GM12878 (cell line): ENCODE measurements around the gene UQCR10. TPM values are rescaled to one million over a fixed set of nuclear protein-coding genes. Genes with fewer than 3 reads are reported as not detected.

Source experiments
- ATAC-seq: fragments of 200-7000 bp; cut with Tn5 transposase; 3 replicates; pipeline ENCODE4 v1.9.1; 2020; ENCODE audit warnings: mild to moderate bottlenecking, moderate library complexity
- BruUV-seq: library from RNA; stranded (reverse); fragments of 400-500 nt; replicated peaks from 2 replicates; lab custom pipeline; 2021; lab: Mats Ljungman, UMichigan
- CTCF ChIA-PET: fragments of 300-600 bp; sonication (Branson Sonifier 250); formaldehyde crosslinking; extraction: SDS; loops from one replicate; lab custom pipeline; 2021; ENCODE audit warnings: inconsistent platforms; lab: Yijun Ruan, JAX
- POLR2A ChIA-PET: fragments of 350-600 bp; formaldehyde crosslinking; extraction: SDS; loops from one replicate; lab custom pipeline; 2021; ENCODE audit warnings: inconsistent platforms; lab: Charles Lee
- RAD21 ChIA-PET: fragments of 300-600 bp; sonication (Branson Sonifier 250); formaldehyde crosslinking; loops from one replicate; lab custom pipeline; 2023; ENCODE audit warnings: antibody characterized with exemption; ENCODE audit not compliant: unreplicated experiment; lab: Charles Lee
- SMC1A ChIA-PET: fragments of 300-600 bp; sonication (Branson Sonifier 250); formaldehyde crosslinking; loops from one replicate; lab custom pipeline; 2023; ENCODE audit not compliant: unreplicated experiment, uncharacterized antibody; lab: Charles Lee
- DNase-seq: peaks from one replicate; pipeline ENCODE4 v3.0.0-alpha.2; 2011; ENCODE audit warnings: low read depth, low spot score
- FAIRE-seq: peaks from 3 replicates; lab custom pipeline; 2011; peaks lifted over from hg19 to GRCh38; lab: Jason Lieb, UNC
- H2AFZ ChIP-seq: 2 replicates; pipeline ENCODE4 v1.6.0; 2011; ENCODE audit warnings: low read depth, low read length, control low read depth; ENCODE audit not compliant: control insufficient read depth
- H3K27ac ChIP-seq: 2 replicates; pipeline ENCODE4 v1.5.1; 2011; ENCODE audit warnings: control low read depth; ENCODE audit not compliant: control insufficient read depth, insufficient read depth
- H3K27me3 ChIP-seq, 2 experiments: replicated peaks in 1 of 2; 2 replicates each; pipeline versions ENCODE4 v1.6.0 to v1.6.1; 2011; ENCODE audit warnings: low read length in 1 of 2; ENCODE audit not compliant: control insufficient read depth in 2 of 2, insufficient read depth in 2 of 2
- H3K36me3 ChIP-seq, 2 experiments: 2 replicates each; pipeline ENCODE4 v1.5.1; 2011; ENCODE audit warnings: low read length in 1 of 2; ENCODE audit not compliant: control insufficient read depth in 2 of 2, insufficient read depth in 2 of 2
- H3K4me1 ChIP-seq: 2 replicates; pipeline ENCODE4 v1.6.1; 2011; ENCODE audit warnings: mild to moderate bottlenecking, low read length, moderate library complexity, mixed read lengths; ENCODE audit not compliant: control insufficient read depth, insufficient read depth
- H3K4me2 ChIP-seq: 2 replicates; pipeline ENCODE4 v1.6.0; 2011; ENCODE audit warnings: control low read depth; ENCODE audit not compliant: control insufficient read depth, insufficient read depth
- H3K4me3 ChIP-seq: fragments of 200-600 bp; sonication (generic); 2 replicates; pipeline ENCODE4 v1.5.1; 2016
- H3K79me2 ChIP-seq: 2 replicates; pipeline ENCODE4 v1.6.0; 2011; ENCODE audit warnings: low read length; ENCODE audit not compliant: control insufficient read depth, insufficient read depth
- H3K9ac ChIP-seq: 2 replicates; pipeline ENCODE4 v1.8.0; 2011; ENCODE audit warnings: low read length, control low read depth, mixed read lengths; ENCODE audit not compliant: control insufficient read depth, insufficient read depth
- H3K9me3 ChIP-seq: replicated peaks from 3 replicates; pipeline ENCODE4 v1.5.1; 2011; ENCODE audit warnings: mild to moderate bottlenecking, low read length; ENCODE audit not compliant: control insufficient read depth, insufficient read depth
- H4K20me1 ChIP-seq: 2 replicates; pipeline ENCODE4 v1.6.0; 2011; ENCODE audit not compliant: control insufficient read depth, insufficient read depth
- BACH1 ChIP-seq: fragments of 450-650 bp; IDR thresholded peaks from 2 replicates; pipeline ENCODE4 v1.6.1; 2017; ENCODE audit warnings: mild to moderate bottlenecking, borderline replicate concordance
- CBFB ChIP-seq: IDR thresholded peaks from 2 replicates; pipeline ENCODE4 v1.6.1; 2016; ENCODE audit warnings: antibody characterized with exemption, low read depth
- CHD2 ChIP-seq: IDR thresholded peaks from 2 replicates; pipeline ENCODE4 v1.6.1; 2011; ENCODE audit warnings: low read depth, low read length, improper control_type of control experiment, borderline replicate concordance
- CTCF ChIP-seq, 3 experiments: IDR thresholded peaks in 2 of 3; conservative IDR thresholded peaks in 1 of 3; 2 replicates each; pipeline ENCODE4 v1.5.1; 2011; ENCODE audit warnings: low read depth in 3 of 3, low read length in 3 of 3, mild to moderate bottlenecking in 3 of 3, control low read depth in 2 of 3, moderate library complexity in 2 of 3, inconsistent platforms in 1 of 3, mixed read lengths in 1 of 3; ENCODE audit not compliant: control insufficient read depth in 2 of 3, insufficient read depth in 1 of 3; ENCODE audit errors: extremely low read depth in 1 of 3
- EED ChIP-seq: sonication (generic); IDR thresholded peaks from 2 replicates; pipeline ENCODE4 v1.6.1; 2016; ENCODE audit warnings: antibody characterized with exemption, low read depth
- FOS ChIP-seq: IDR thresholded peaks from 3 replicates; pipeline ENCODE4 v1.6.1; 2011; ENCODE audit warnings: borderline replicate concordance; ENCODE audit not compliant: insufficient read length; ENCODE audit errors: extremely low read depth
- HDGF ChIP-seq: fragments of 450-650 bp; IDR thresholded peaks from 2 replicates; pipeline ENCODE4 v1.6.1; 2016; ENCODE audit warnings: antibody characterized with exemption
- KLF5 ChIP-seq: fragments of 450-650 bp; IDR thresholded peaks from 2 replicates; pipeline ENCODE4 v1.6.1; 2014; ENCODE audit warnings: mild to moderate bottlenecking; ENCODE audit not compliant: partially characterized antibody
- PBX3 ChIP-seq: IDR thresholded peaks from 2 replicates; pipeline ENCODE4 v1.6.1; 2011; ENCODE audit warnings: mild to moderate bottlenecking, low read depth, low read length, moderate library complexity; ENCODE audit not compliant: insufficient replicate concordance
- PML ChIP-seq: IDR thresholded peaks from 2 replicates; pipeline ENCODE4 v1.6.1; 2012; ENCODE audit warnings: low read length, inconsistent platforms
- RAD21 ChIP-seq: IDR thresholded peaks from 2 replicates; pipeline ENCODE4 v1.6.1; 2011; ENCODE audit warnings: mild to moderate bottlenecking, low read depth, low read length, moderate library complexity; ENCODE audit not compliant: insufficient read depth
- REST ChIP-seq: IDR thresholded peaks from 2 replicates; pipeline ENCODE4 v1.6.1; 2012; ENCODE audit warnings: mild to moderate bottlenecking, low read depth, low read length
- TAF1 ChIP-seq: IDR thresholded peaks from 2 replicates; pipeline ENCODE4 v1.6.1; 2011; ENCODE audit warnings: mild to moderate bottlenecking, low read depth, low read length, borderline replicate concordance
- ZBTB40 ChIP-seq: fragments of 450-650 bp; IDR thresholded peaks from 2 replicates; pipeline ENCODE4 v1.6.1; 2016; ENCODE audit warnings: mild to moderate bottlenecking, moderate library complexity, borderline replicate concordance
- WGBS: methylation state at CpG from one replicate; pipeline ENCODE4 v1.1.6; 2016; ENCODE audit warnings: low lambda C conversion rate; ENCODE audit not compliant: insufficient replicate concordance, insufficient coverage; ENCODE audit errors: missing lambda C conversion rate; 5-methylcytosine and 5-hydroxymethylcytosine counted together
- in situ Hi-C: fragments of 300-500 bp; cut with MboI; formaldehyde crosslinking; loops from 9 replicates; pipeline ENCODE4 v1.14.3; 2018; ENCODE audit warnings: mixed read lengths
- intact Hi-C: fragments of 100-400 bp; cut with micrococcal nuclease; formaldehyde crosslinking; loops from one replicate; pipeline ENCODE4 v1.14.2; 2022; ENCODE audit not compliant: unreplicated experiment
- polyA plus RNA-seq, 11 experiments: library from polyadenylated mRNA; depleted of rRNA in 4 of 11; unstranded in 6 of 11; stranded (reverse) in 5 of 11; fragments of >200 nt; fragmentation: Nextera tagmentation in 4 of 11; fragmentation: Illumina TruSeq in 1 of 11; extraction: Ambion mirVana in 4 of 11; extraction: Trizol in 1 of 11; gene quantifications; 1 replicate in 1 of 11; 2 replicates in 10 of 11; pipeline versions ENCODE4 v1.2.1 to v1.2.3, GENCODE V29; 2011 to 2016; ENCODE audit warnings: inconsistent platforms in 2 of 11, missing spikeins in 2 of 11, low read depth in 1 of 11
- total RNA-seq, 4 experiments: library from RNA; depleted of rRNA in 3 of 4; stranded (reverse); fragments of >200 nt in 3 of 4; fragmentation: Illumina TruSeq in 1 of 4; extraction: Trizol in 1 of 4; gene quantifications; 2 replicates each; pipeline versions ENCODE4 v1.2.1 to v1.2.3, GENCODE V29; 2013 to 2021

The UQCR10 gene
- total and polyA plus RNA-seq, 10 of the 15 experiments (the other 5 are each of a cell fraction or from before 2014, with no cell fraction given) = 144 to 1,021 (median 214) TPM

GRCh38 chr22:29751669-29752068, 15.5 kb upstream of the UQCR10 start:
- ChIA-PET CTCF (no interaction called here), RAD21 (no interaction called here), SMC1A (no interaction called here), POLR2A (no interaction called here)
- ATAC-seq = no peak
- in situ Hi-C loops (no loop called here), intact Hi-C loops (no loop called here)
- Histone ChIP-seq H3K4me2 (no peak overlapping the region), H3K4me1 (no peaks in the 10 kb centered on the region), H3K79me2 (no peaks in the 10 kb centered on the region), H3K9me3 (no peaks in the 10 kb centered on the region; the same call in 1 of the 3 replicates), H3K36me3 (no peaks in the 10 kb centered on the region; a peak in 2 of 4 replicates), H3K9ac (no peak overlapping the region), H2AFZ (no peak overlapping the region), H3K27ac (no peak overlapping the region), H4K20me1 (no peaks in the 10 kb centered on the region), H3K27me3 (no peaks in the 10 kb centered on the region), H3K4me3 (no peak overlapping the region)
- BruUV-seq = no TSS peak
- FAIRE-seq = no peak
- DNase-seq = no peak
- WGBS = 100% methylated on average over 2 of the region's 2 CpGs
- TF ChIP-seq CBFB (no peak), RAD21 (no peak), HDGF (no peak), EED (no peak), PML (no peak), REST (no peak), CTCF (IDR thresholded peaks at IDR 0.05 in 2 of 3, conservative IDR thresholded peaks at IDR 0.05 in 1 of 3; ENCODE audit: control insufficient read depth in 2 of 3, extremely low read depth in 1 of 3, insufficient read depth in 1 of 3, low read depth in 3 of 3, low read length in 3 of 3) (no peak), KLF5 (no peak), CHD2 (no peak), ZBTB40 (no peak), BACH1 (no peak), TAF1 (no peak), FOS (no peak), PBX3 (no peak)
